T-helper 9 cell (primary cell): ENCODE data around the gene SH3TC2.

Source experiments
- DNase-seq: peaks from one replicate; pipeline ENCODE4 v3.0.0-alpha.2; 2020

Gene SH3TC2

GRCh38 chr5:149027636-149028035, 35.2 kb downstream of the SH3TC2 start:
- DNase-seq: no peak

DNA sequence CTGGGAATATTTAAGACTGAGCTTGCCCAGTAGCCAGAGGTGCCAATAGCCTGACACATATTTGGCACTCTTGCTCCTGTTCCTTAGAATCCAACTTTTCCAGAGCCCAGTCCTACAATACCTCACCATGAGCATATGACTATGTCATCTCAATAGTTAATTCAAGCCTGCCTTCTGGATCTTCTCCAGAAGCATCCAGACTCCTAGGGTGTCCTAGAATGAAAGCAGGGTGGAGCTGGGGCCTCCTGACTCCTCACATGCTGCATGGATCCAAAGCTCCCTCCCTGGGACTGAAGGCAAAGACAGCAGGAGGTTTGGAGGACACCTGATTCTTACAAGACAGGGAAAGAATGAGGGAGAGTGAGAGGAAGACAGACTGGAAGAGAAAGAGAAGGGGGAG, 37.9 kb downstream of the SH3TC2 start:
- no peak for DNase-seq

DNA sequence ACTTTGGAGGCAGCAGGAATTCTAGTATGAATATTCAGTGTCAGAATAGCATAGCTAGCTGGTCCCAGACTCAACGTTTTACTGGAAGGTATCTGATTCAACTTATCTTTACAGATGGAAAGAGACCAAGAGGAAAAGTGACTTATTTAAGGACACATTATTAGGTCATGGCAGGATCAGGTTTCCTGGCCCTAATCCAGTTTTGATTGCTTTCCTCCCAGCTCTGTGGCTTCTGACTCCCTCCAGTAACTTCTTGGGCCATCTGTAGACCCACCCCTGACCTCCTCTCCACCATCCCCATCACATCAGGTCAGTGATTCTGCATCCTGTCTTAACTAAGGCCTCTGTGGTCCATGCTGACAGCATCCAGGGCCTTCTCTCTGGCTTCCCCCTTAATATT, 38.4 kb downstream of the SH3TC2 start:
- DNase-seq: no peak

DNA sequence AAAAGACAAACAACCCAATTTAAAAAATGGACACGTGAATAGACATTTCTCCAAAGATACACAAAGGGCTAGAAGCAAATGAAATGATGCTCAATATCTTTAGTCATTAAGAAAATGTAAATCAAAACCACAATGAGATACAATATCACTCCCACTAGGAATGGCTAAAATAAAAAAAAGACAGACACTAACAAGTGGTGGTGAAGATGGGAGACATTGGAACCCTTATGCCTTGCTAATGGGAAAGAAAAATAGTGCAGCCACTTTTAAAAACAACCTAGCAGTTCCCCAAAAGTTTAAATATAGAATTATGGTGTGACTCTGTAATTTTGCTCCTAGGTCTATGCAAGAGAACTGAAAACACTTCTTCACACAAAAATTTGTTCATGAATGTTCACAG, 40.7 kb downstream of the SH3TC2 start:
- no peak for DNase-seq

DNA sequence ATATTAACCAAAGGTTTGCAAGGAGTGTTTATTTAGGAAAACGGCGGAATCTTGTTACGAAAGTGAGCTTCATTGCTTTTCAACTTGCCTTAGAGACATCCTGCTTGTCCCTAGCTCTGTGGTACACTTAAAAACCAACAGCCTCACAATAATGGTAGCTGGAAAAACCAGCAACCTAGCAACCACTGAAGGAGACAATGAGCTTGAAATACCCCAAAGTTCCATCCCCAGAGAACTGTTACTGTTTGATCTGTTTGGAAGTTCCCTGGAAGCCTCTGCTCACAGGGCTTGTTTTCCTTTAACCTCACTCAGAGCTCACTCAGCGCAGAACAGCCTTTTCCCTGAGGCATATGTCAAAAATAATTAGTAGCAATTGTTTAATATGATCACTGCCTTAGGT, 43.2 kb downstream of the SH3TC2 start:
- DNase-seq: no peak

GRCh38 chr5:149018909-149019443, 43.9 kb downstream of the SH3TC2 start:
- no peak for DNase-seq

GRCh38 chr5:149017636-149018035, 45.2 kb downstream of the SH3TC2 start:
- DNase-seq: no peak

DNA sequence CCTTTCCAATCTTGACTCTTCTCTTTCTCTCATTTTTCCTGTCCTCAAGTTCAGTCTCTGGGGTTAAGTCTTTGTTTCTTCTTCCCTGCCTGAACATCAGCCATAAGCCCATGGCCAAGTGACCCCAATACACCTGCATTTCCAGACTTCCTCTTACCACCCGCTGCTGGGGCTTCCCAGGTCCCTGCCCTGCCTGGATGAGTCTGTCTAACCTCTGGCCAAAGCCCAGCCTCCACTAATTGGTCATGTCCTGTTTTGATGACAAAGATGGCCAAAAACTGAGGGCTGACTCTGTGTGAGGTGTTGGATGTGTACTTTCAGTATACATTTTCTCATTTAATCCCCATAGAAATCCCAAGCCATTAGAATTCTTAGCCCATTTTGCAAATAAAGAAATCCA, 47.3 kb downstream of the SH3TC2 start:
- DNase-seq: no peak

GRCh38 chr5:149015126-149015525, 47.7 kb downstream of the SH3TC2 start:
- DNase-seq: no peak

GRCh38 chr5:149014571-149015031, 48.3 kb downstream of the SH3TC2 start:
- no peak for DNase-seq

DNA sequence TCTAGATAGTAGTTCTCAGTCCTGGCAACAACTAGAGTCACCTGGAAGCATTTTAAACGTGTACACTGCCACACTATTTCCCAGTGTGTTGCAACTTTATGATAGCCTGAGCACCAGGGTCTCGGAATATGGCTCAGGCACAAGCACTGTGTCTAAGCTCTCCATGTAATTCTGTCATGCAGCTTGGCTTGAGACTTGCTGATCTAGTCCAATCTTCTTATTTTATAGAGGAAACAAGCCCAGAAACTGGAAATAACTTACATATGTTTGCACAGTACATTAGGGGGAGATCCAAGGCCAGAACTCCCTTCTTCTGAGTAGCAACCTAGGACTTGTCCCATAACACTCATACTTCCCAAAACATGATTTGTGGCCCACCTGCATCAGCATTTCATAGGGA, 49.1 kb downstream of the SH3TC2 start:
- no peak for DNase-seq

GRCh38 chr5:149012350-149012749, 50.5 kb downstream of the SH3TC2 start:
- DNase-seq: no peak

DNA sequence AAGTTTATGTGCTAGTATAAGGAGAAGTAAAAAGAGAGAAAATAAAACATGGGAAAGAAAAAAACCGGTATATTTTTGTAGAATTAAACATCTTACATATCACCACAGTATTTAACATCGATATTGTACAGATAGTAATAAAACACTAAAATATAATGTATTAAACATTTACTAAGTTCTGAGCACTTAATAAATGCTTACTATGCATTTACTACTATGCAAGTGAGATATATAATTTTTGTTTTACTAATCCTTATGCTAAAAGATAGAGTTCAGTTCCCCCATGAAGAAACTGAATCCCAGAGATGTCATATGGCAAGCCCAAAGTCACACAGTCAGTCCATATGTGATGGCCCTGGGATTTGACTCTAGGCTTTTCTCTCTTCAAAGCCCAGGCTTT, 51.1 kb downstream of the SH3TC2 start:
- no peak for DNase-seq

DNA sequence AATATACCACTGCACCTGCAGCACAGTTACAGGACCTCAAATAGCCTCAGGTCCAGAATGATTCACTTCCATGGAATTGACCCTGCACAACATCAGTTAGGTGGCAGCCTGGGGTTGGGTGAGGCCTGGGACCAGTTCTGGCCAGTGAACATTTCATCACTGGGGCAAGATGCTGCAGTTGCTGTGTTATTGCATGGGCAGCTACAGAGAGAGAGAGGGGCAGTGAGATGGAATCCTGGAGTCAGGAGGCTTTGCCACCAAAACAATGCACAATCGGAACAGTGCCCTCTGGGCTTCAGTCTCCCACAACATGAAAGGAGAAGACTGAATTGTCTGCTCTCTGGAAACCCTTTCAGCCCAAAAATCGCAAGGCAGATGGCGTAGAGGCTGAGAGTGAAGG, 51.8 kb downstream of the SH3TC2 start:
- DNase-seq: no peak

DNA sequence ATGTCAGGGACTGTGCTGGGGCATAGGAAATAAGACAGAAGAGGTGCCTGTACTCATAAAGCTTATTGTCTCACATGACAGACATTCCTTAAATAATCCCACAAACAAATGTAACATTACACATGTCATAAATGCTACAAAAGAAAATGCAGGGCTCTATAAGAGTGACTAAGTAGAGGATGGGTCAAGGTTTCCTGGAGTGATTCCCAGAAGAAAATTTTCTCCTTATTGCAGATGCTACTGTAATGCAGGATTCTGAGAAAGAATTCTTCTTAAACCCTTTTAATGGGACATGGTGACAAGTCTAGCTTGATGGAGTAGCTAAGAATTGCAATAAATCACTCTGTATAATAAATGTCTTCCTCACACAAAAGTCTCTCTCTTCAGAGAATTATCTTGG, 55.7 kb downstream of the SH3TC2 start:
- no peak for DNase-seq

- DNase-seq: no peak
Measured at GRCh38 chr5:149006426-149006825, 56.4 kb downstream of the SH3TC2 start.

DNA sequence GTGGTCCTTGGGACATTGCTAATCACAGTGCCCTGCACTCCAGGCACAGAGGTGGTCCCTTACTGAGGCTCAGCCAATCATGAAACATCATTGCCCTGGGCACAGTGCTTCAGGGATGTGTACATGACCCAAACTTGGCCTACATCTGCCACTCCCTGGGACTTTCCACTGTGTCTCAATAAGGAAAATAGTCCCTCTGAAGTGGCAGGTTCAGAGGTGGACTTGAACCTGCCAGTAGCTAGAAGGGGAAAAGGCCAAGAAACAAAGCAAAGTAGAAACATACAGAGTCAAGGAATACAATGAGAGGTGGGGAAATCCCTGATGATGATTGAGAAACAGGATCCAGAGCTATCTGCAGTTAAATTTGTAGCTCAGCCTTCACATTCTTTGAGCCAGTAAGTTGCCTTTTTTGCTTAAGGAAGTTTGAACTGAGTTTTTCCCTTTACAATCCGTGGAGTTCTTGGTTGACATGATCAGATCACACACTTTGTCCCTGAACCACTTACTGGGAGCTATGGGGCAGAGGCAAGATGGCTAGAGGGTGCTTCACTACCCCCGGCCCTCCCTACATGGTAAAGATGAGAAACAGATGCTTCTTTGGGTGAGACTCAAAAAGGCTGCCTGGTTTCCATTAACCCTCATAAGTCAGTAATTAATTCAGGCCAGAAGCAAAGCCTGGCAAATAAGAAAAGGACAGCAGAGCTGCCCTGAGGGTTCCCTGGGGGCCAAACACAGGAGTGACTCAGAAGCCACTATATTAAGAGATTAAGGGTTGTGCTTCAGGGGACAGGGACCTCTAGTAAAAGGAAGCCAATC, 57.6 kb downstream of the SH3TC2 start:
- DNase-seq: no peak

- DNase-seq: no peak
Measured at GRCh38 chr5:149004559-149004958, 58.3 kb downstream of the SH3TC2 start.

- no peak for DNase-seq
Measured at GRCh38 chr5:149002761-149003689, 59.8 kb downstream of the SH3TC2 start.

GRCh38 chr5:149002053-149002452, 60.8 kb downstream of the SH3TC2 start:
- DNase-seq: no peak

DNA sequence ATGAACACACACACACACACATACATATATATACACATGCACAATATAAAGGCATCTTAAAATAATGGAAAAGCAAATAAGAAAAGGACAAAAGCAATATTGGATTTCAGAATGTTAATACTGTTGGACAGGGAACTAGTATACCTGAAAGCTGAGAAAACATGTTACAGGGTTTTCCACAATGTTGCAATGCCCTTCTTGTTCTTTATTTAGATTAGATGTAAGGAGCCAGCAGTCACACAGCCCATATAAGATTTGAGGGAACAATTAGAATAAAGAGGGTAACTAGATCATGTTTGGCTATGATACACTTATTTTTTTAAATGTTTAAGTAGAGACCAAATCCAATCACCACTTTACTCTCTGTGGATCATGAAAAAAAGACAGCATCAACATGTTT, 61.7 kb downstream of the SH3TC2 start:
- DNase-seq: no peak

DNA sequence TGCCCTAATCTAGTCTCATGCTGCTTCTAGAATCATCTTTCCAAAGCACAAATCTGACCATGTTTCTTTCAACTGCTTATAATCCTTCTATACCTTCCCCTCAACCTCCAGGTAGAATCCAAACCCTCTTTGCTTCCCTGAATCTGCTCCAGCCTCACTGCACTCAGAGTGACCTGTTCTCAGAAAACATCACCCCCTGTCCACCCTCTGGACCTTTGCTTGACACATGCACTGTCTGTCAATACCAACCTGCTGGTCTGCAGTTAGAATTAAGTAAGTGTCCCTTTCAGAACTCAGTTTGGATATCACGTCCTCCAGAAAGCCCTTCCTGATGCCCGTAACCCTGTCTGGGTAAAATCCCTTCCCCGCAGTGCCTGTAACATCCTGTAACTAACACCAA, 63.1 kb downstream of the SH3TC2 start:
- DNase-seq: no peak

DNA sequence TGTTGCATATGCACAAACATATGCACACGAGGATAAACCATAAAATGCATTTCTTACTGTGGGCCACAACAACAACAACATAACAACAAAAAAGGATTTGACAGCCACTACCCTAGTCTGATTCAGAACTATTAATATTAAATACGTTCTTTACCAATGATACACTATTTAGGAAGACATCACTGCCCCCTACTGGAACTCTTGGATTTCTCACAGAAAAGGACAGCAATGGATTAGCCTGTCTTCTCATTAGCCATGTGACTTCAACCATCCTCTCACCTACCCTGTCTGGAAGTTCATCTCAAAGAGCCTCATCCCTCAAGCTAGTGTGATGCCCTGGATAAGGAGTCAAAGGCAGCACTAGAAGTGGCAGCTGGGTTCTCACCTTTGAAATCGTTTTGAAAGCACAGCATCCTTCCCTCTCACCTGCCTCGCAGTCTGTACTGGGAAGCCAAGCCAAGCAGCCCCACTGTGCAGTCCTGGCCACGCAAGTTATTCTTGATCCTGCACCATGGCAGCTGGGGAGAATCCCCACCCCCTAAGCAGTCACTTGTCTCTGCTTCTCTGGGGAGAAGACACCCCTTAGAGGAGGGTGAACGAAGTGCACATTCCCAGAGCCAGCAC, 64.6 kb downstream of the SH3TC2 start:
- DNase-seq: peak; percentile 6
